H1 (cell line): ENCODE results near the gene GSDMA. TPM values are rescaled to one million over a fixed set of nuclear protein-coding genes. Genes with fewer than 3 reads are reported as not detected.

Source experiments
- CTCF ChIA-PET: fragments of 300-600 bp; sonication (Branson Sonifier 250); formaldehyde crosslinking; loops from one replicate; lab custom pipeline; 2021; ENCODE audit not compliant: partially characterized antibody; lab: Charles Lee
- POLR2A ChIA-PET: fragments of 300-600 bp; sonication (Branson Sonifier 250); formaldehyde crosslinking; loops from one replicate; lab custom pipeline; 2021; ENCODE audit warnings: inconsistent platforms; ENCODE audit not compliant: partially characterized antibody; lab: Charles Lee
- DNase-seq, 2 experiments: peaks; one replicate each; pipeline versions ENCODE4 v3.0.0 to v3.0.0-alpha.2; 2010 to 2022; ENCODE audit warnings: low spot score in 2 of 2, low read depth in 1 of 2, mixed read lengths in 1 of 2
- FAIRE-seq: peaks from 2 replicates; lab custom pipeline; 2011; peaks lifted over from hg19 to GRCh38; lab: Jason Lieb, UNC
- H2AFZ ChIP-seq: 2 replicates; pipeline ENCODE4 v1.8.1; 2012; ENCODE audit warnings: low read length, inconsistent platforms
- H2AK5ac ChIP-seq: 2 replicates; pipeline ENCODE4 v1.6.1; 2013; ENCODE audit warnings: low read depth, low read length
- H2BK120ac ChIP-seq: replicated peaks from 2 replicates; pipeline ENCODE3; 2013; ENCODE audit warnings: low read depth, low read length, inconsistent platforms
- H2BK12ac ChIP-seq: 2 replicates; pipeline ENCODE4 v1.6.1; 2013; ENCODE audit warnings: low read depth, low read length
- H2BK15ac ChIP-seq: 2 replicates; pipeline ENCODE4 v1.6.1; 2013; ENCODE audit warnings: low read length
- H2BK20ac ChIP-seq: 2 replicates; pipeline ENCODE4 v1.6.1; 2013; ENCODE audit warnings: low read length
- H2BK5ac ChIP-seq: 2 replicates; pipeline ENCODE4 v1.6.1; 2013; ENCODE audit warnings: low read depth, low read length
- H3K14ac ChIP-seq: 2 replicates; pipeline ENCODE4 v1.6.1; 2013; ENCODE audit warnings: inconsistent platforms; ENCODE audit not compliant: insufficient read length
- H3K18ac ChIP-seq: 2 replicates; pipeline ENCODE4 v1.6.1; 2013; ENCODE audit warnings: low read length; ENCODE audit errors: extremely low read depth
- H3K23ac ChIP-seq: 2 replicates; pipeline ENCODE4 v1.6.1; 2013; ENCODE audit warnings: inconsistent platforms; ENCODE audit not compliant: insufficient read length
- H3K23me2 ChIP-seq: 2 replicates; pipeline ENCODE4 v1.6.1; 2013; ENCODE audit warnings: low read depth, low read length
- H3K27ac ChIP-seq: 2 replicates; pipeline ENCODE4 v1.6.1; 2011; ENCODE audit warnings: low read depth, low read length, inconsistent platforms
- H3K27me3 ChIP-seq, 4 experiments: replicated peaks in 1 of 4; 1 replicate in 1 of 4; 2 replicates in 3 of 4; pipeline versions ENCODE4 v1.6.1 to v1.8.1; 2011 to 2013; ENCODE audit warnings: low read length in 3 of 4, mild to moderate bottlenecking in 3 of 4, inconsistent platforms in 2 of 4, mixed read lengths in 2 of 4, moderate library complexity in 1 of 4; ENCODE audit not compliant: control insufficient read depth in 3 of 4, insufficient read depth in 3 of 4; ENCODE audit errors: extremely low read depth in 1 of 4
- H3K36me3 ChIP-seq, 4 experiments: 2 replicates each; pipeline versions ENCODE4 v1.6.1 to v1.8.1; 2011 to 2013; ENCODE audit warnings: mild to moderate bottlenecking in 4 of 4, low read length in 3 of 4, moderate library complexity in 2 of 4, control low read depth in 1 of 4, inconsistent platforms in 1 of 4; ENCODE audit not compliant: insufficient read depth in 4 of 4, control insufficient read depth in 2 of 4
- H3K4ac ChIP-seq: replicated peaks from 2 replicates; pipeline ENCODE3; 2013; ENCODE audit warnings: low read length, low read depth, mixed read lengths, inconsistent platforms; ENCODE audit not compliant: insufficient read length
- H3K4me1 ChIP-seq, 4 experiments: replicated peaks in 1 of 4; 1 replicate in 1 of 4; 2 replicates in 3 of 4; pipeline versions ENCODE4 v1.6.1 to v1.8.1; 2011 to 2013; ENCODE audit warnings: low read length in 3 of 4, inconsistent platforms in 2 of 4, mixed read lengths in 1 of 4; ENCODE audit not compliant: insufficient read depth in 4 of 4, control insufficient read depth in 3 of 4
- H3K4me2 ChIP-seq, 2 experiments: 2 replicates each; pipeline versions ENCODE4 v1.6.1 to v1.8.1; 2011 to 2013; ENCODE audit warnings: low read depth in 2 of 2, low read length in 2 of 2, control low read depth in 1 of 2, inconsistent platforms in 1 of 2, mild to moderate bottlenecking in 1 of 2; ENCODE audit not compliant: insufficient read depth in 1 of 2
- H3K4me3 ChIP-seq, 4 experiments: fragments of 200-600, 300-600 bp in 1 of 4; sonication (generic), shearing (Covaris generic), sonication (Bioruptor Twin) in 1 of 4; 2 replicates each; pipeline versions ENCODE4 v1.5.1 to v1.8.1; 2011 to 2016; ENCODE audit warnings: low read length in 4 of 4, low read depth in 3 of 4, control low read depth in 2 of 4, inconsistent platforms in 2 of 4, mild to moderate bottlenecking in 2 of 4, mixed read lengths in 1 of 4, moderate library complexity in 1 of 4; ENCODE audit not compliant: insufficient read depth in 2 of 4; ENCODE audit errors: extremely low read depth in 1 of 4
- H3K56ac ChIP-seq: replicated peaks from 2 replicates; pipeline ENCODE3; 2013; ENCODE audit warnings: low read depth, mild to moderate bottlenecking, mixed read lengths, low read length, inconsistent platforms; ENCODE audit not compliant: insufficient read length
- H3K79me1 ChIP-seq: 2 replicates; pipeline ENCODE4 v1.6.1; 2013; ENCODE audit warnings: low read depth, low read length, control low read depth
- H3K79me2 ChIP-seq, 2 experiments: 2 replicates each; pipeline versions ENCODE4 v1.6.1 to v1.8.1; 2012 to 2013; ENCODE audit warnings: low read length in 2 of 2, mild to moderate bottlenecking in 2 of 2, inconsistent platforms in 1 of 2; ENCODE audit not compliant: insufficient read depth in 2 of 2, control insufficient read depth in 1 of 2
- H3K9ac ChIP-seq, 4 experiments: replicated peaks in 1 of 4; 1 replicate in 1 of 4; 2 replicates in 3 of 4; pipeline versions ENCODE4 v1.6.1 to v1.8.1; 2011 to 2013; ENCODE audit warnings: low read depth in 3 of 4, low read length in 3 of 4, control low read depth in 2 of 4, mild to moderate bottlenecking in 2 of 4, moderate library complexity in 2 of 4, inconsistent platforms in 1 of 4; ENCODE audit errors: extremely low read depth in 1 of 4
- H3K9me3 ChIP-seq, 2 experiments: 2 replicates each; pipeline versions ENCODE4 v1.6.1 to v1.8.1; 2012 to 2013; ENCODE audit warnings: mild to moderate bottlenecking in 2 of 2, moderate library complexity in 2 of 2, control low read depth in 1 of 2, inconsistent platforms in 1 of 2, low read depth in 1 of 2, low read length in 1 of 2, mixed read lengths in 1 of 2; ENCODE audit not compliant: insufficient read depth in 2 of 2
- H4K20me1 ChIP-seq, 2 experiments: replicated peaks in 1 of 2; 2 replicates each; pipeline versions ENCODE3 to v1.8.1; 2011 to 2013; ENCODE audit warnings: inconsistent platforms in 2 of 2, low read length in 2 of 2, mild to moderate bottlenecking in 1 of 2; ENCODE audit not compliant: insufficient read depth in 2 of 2, control insufficient read depth in 1 of 2
- H4K5ac ChIP-seq: 2 replicates; pipeline ENCODE4 v1.6.1; 2013; ENCODE audit warnings: low read length, low read depth, mixed read lengths, inconsistent platforms; ENCODE audit not compliant: insufficient read length
- H4K8ac ChIP-seq: 2 replicates; pipeline ENCODE4 v1.8.0; 2013; ENCODE audit warnings: mild to moderate bottlenecking, moderate library complexity, low read length, inconsistent platforms; ENCODE audit not compliant: insufficient read depth; ENCODE audit errors: extremely low read depth
- H4K91ac ChIP-seq: replicated peaks from 2 replicates; pipeline ENCODE3; 2013; ENCODE audit warnings: low read length, mixed read lengths, inconsistent platforms; ENCODE audit not compliant: insufficient read length
- CBX5 ChIP-seq: fragments of 300-800, 300-1000 bp; sonication (generic); IDR thresholded peaks from 2 replicates; pipeline ENCODE4 v1.7.1; 2016; ENCODE audit warnings: antibody characterized with exemption, low read length, low read depth
- CHD1 ChIP-seq: IDR thresholded peaks from 2 replicates; pipeline ENCODE4 v1.6.1; 2012; ENCODE audit warnings: low read depth, low read length, improper control_type of control experiment
- CTCF ChIP-seq, 3 experiments: IDR thresholded peaks; 1 replicate in 2 of 3; 2 replicates in 1 of 3; pipeline versions ENCODE4 v1.5.1 to v1.6.1; 2011; ENCODE audit warnings: low read length in 3 of 3, mild to moderate bottlenecking in 3 of 3, inconsistent platforms in 2 of 3, low read depth in 1 of 3, moderate library complexity in 1 of 3; ENCODE audit not compliant: insufficient read depth in 1 of 3; ENCODE audit errors: control extremely low read depth in 1 of 3
- FOSL1 ChIP-seq: IDR thresholded peaks from 2 replicates; pipeline ENCODE4 v1.6.1; 2011; ENCODE audit warnings: mild to moderate bottlenecking, low read depth, low read length, moderate library complexity; ENCODE audit not compliant: insufficient read depth
- HDAC6 ChIP-seq: IDR thresholded peaks from one replicate; pipeline ENCODE4 v1.7.1; 2012; ENCODE audit warnings: low read depth, mild to moderate bottlenecking, inconsistent platforms, low read length, moderate library complexity
- SIRT6 ChIP-seq: IDR thresholded peaks from one replicate; pipeline ENCODE4 v1.7.1; 2012; ENCODE audit warnings: low read length, inconsistent platforms
- TAF1 ChIP-seq: IDR thresholded peaks from 2 replicates; pipeline ENCODE4 v1.6.1; 2011; ENCODE audit warnings: mild to moderate bottlenecking, low read depth, low read length
- WGBS, 2 experiments: shearing (Covaris generic) in 1 of 2; methylation state at CpG; one replicate each; pipeline versions ENCODE4 v1.1.6 to v1.1.7; 2013 to 2015; ENCODE audit warnings: low lambda C conversion rate in 2 of 2, mixed read lengths in 2 of 2, inconsistent platforms in 1 of 2, low coverage in 1 of 2, missing lambda C conversion rate in 1 of 2; ENCODE audit not compliant: insufficient replicate concordance in 2 of 2, insufficient coverage in 1 of 2, insufficient read length in 1 of 2; ENCODE audit errors: extremely low coverage in 1 of 2, missing lambda C conversion rate in 1 of 2; 5-methylcytosine and 5-hydroxymethylcytosine counted together
- polyA plus RNA-seq, 7 experiments: library from polyadenylated mRNA; depleted of rRNA in 3 of 7; stranded (reverse) in 5 of 7; unstranded in 2 of 7; fragments of >200 nt in 5 of 7; fragments of 200-250 nt in 2 of 7; gene quantifications; 1 replicate in 5 of 7; 2 replicates in 1 of 7; 4 replicates in 1 of 7; pipeline versions ENCODE4 v1.2.1 to v1.2.3, GENCODE V29; 2011 to 2013; ENCODE audit warnings: missing spikeins in 2 of 7, mixed read lengths in 2 of 7
- total RNA-seq: library from RNA; stranded (reverse); fragmentation: NEBNext Ultra II Directional; extraction: Animal tissue kit (Norgen Biotek cat#: 25700); gene quantifications from 2 replicates; pipeline ENCODE4 v1.2.1, GENCODE V29; 2021

Gene GSDMA
- total and polyA plus RNA-seq, 2 of the 8 experiments (the other 6 are each of a cell fraction or from before 2014, with no cell fraction given) = 0.03 TPM; not detected in 1

- no peaks in the 10 kb centered on the region for H3K79me2 ChIP-seq
- CTCF ChIA-PET = interaction anchor here (0.6 to 15.0 kb wide), 25 partner anchors 8 to 302 kb away, joined by 3 to 428 read pairs (median 4); partner anchors contain the start of gene NR1D1
- no peak for FAIRE-seq
- no peak within 1 kb of the TSS for H3K23ac ChIP-seq
- H4K5ac ChIP-seq = peak within 1 kb of the TSS; percentile 11
- WGBS, 2 experiments = 83% methylated on average over 20 of the region's 20 CpGs; no CpG with 5 or more reads in 1 of the 2 experiments
- 0 out of 2 replicates have a peak, but pooled peaks cover 2% of the 10 kb centered on the region for H3K79me1 ChIP-seq
- H2AFZ ChIP-seq = 0 out of 2 replicates have a peak within 1 kb of the TSS, but pooled peaks have one; percentile 35
- 0 out of 2 replicates have a peak within 1 kb of the TSS, but pooled peaks have one; percentile 65 for H2AK5ac ChIP-seq
- no peak within 1 kb of the TSS; the same call in 1 of the 2 replicates for H2BK20ac ChIP-seq
- H4K8ac ChIP-seq = peak within 1 kb of the TSS; percentile 84
- no peak within 1 kb of the TSS for H3K9ac ChIP-seq
- H3K4me2 ChIP-seq = no peak within 1 kb of the TSS
- no peak for DNase-seq
- H3K56ac ChIP-seq = no peak within 1 kb of the TSS
- H2BK5ac ChIP-seq = peak within 1 kb of the TSS; percentile 71
- H3K27me3 ChIP-seq = peaks cover 0 to 2% (median 0%) of the 10 kb centered on the region in 4 experiments; a peak in 2 of 7 replicates
- no peak within 1 kb of the TSS for H3K4me3 ChIP-seq
- H2BK15ac ChIP-seq = peak within 1 kb of the TSS; percentile 81
- H3K14ac ChIP-seq = no peak within 1 kb of the TSS
- H3K27ac ChIP-seq = peak within 1 kb of the TSS; percentile 10; the same call in 1 of the 2 replicates
- H3K4ac ChIP-seq = no peak within 1 kb of the TSS
- peaks cover 0 to 27% (median 18%) of the 10 kb centered on the region in 4 experiments; a peak in 6 of 7 replicates for H3K4me1 ChIP-seq
- H2BK12ac ChIP-seq = peak within 1 kb of the TSS; percentile 80; the same call in 1 of the 2 replicates
- peaks cover 0 to 3% (median 0%) of the 10 kb centered on the region in 4 experiments; a peak in 2 of 8 replicates for H3K36me3 ChIP-seq
- H3K9me3 ChIP-seq = no peaks in the 10 kb centered on the region; a peak in 1 of 4 replicates
- H4K91ac ChIP-seq = peak within 1 kb of the TSS; percentile 76
- H4K20me1 ChIP-seq = no peaks in the 10 kb centered on the region
- no peaks in the 10 kb centered on the region; the same call in 1 of the 2 replicates for H3K23me2 ChIP-seq
- no peak within 1 kb of the TSS for H2BK120ac ChIP-seq
- H3K18ac ChIP-seq = peak within 1 kb of the TSS; percentile 32
- POLR2A ChIA-PET = interaction anchor here (0.7 to 4.6 kb wide), 10 partner anchors 11 to 110 kb away, joined by 3 to 42 read pairs (median 4); partner anchors contain the start of gene PSMD3
- TF ChIP-seq CBX5 (no peak), FOSL1 (no peak), SIRT6 (no peak), CTCF (IDR thresholded peaks at IDR 0.05; ENCODE audit: control extremely low read depth in 1 of 3, insufficient read depth in 1 of 3, low read depth in 1 of 3, low read length in 3 of 3) (no peak), CHD1 (no peak), TAF1 (no peak), HDAC6 (no peak)
Measured at GRCh38 chr17:40015005-40015997, 52.5 kb downstream of the GSDMA start, which contains the start of gene CSF3. CSF3 (plus strand) TSS chr17:40015440; CDS start chr17:40015475, 35 bp downstream.
